Uterus (tissue), 2 donors: ENCODE measurements around the gene UFD1.

Source experiments
- CTCF ChIP-seq, 4 experiments: fragments of 200-600 bp in 2 of 4; fragments of 450-650 bp in 2 of 4; sonication (generic) in 2 of 4; IDR thresholded peaks; one replicate each; pipeline ENCODE4 v1.5.1; 2016 to 2019; ENCODE audit warnings: antibody characterized with exemption in 4 of 4, mild to moderate bottlenecking in 2 of 4, moderate library complexity in 1 of 4
- POLR2A ChIP-seq, 2 donors: fragments of 450-650 bp; IDR thresholded peaks; one replicate each; pipeline ENCODE4 v1.6.1; 2016; ENCODE audit warnings: antibody characterized with exemption in 2 of 2, mild to moderate bottlenecking in 1 of 2, moderate library complexity in 1 of 2

DNA sequence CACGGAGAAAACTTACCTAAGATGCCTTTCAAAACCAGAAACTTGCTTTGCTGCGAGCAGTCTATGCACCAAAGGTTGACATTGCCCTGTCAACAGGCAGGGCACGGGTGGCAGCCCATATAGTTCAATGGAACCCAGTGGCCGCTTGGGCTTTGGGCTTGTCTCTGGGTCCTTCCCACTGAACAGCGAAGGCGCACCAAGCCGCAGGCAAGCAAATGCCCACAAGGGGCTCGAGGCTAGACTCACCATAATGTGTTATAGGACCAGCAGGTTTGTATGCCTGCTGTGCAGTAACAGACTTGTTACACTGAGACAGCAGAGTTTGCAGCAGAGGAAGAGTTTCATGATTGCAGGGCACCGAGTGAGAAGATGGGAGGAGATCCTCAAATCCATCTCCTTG lies 24.9 kb upstream of the UFD1 start:
- TF ChIP-seq CTCF (IDR thresholded peaks at IDR 0.05) (no peak), POLR2A (IDR thresholded peaks at IDR 0.05) (no peak)
